Ramos (cell line): ENCODE data around the gene PDZD4.

Experiments used
- in situ Hi-C: fragments of 300-500 bp; cut with MboI; formaldehyde crosslinking; loops from one replicate; pipeline ENCODE4 v1.14.3; 2022; ENCODE audit warnings: low sequenced_read_pairs; ENCODE audit not compliant: unreplicated experiment

PDZD4 gene

GRCh38 chrX:153829799-153830639, at the start of gene PDZD4:
Gene PDZD4, minus strand, starts transcription at chrX:153830544. Its CDS starts 246 bp downstream, at chrX:153830298.
- in situ Hi-C loops: no loop called here

- in situ Hi-C loops: no loop called here
Observed at GRCh38 chrX:153879741-153880439, 49.5 kb upstream of the PDZD4 start.

- in situ Hi-C loops: no loop called here
Observed at GRCh38 chrX:153878969-153879653, 48.8 kb upstream of the PDZD4 start.

GRCh38 chrX:153878345-153878744, 48.0 kb upstream of the PDZD4 start:
- in situ Hi-C loops: no loop called here

GRCh38 chrX:153877571-153878261, 47.4 kb upstream of the PDZD4 start:
- in situ Hi-C loops: no loop called here

- in situ Hi-C loops: no loop called here
Observed at GRCh38 chrX:153876112-153876491, 45.8 kb upstream of the PDZD4 start.

GRCh38 chrX:153875391-153876111, 45.2 kb upstream of the PDZD4 start:
- in situ Hi-C loops: no loop called here

GRCh38 chrX:153874366-153875125, 44.2 kb upstream of the PDZD4 start:
- in situ Hi-C loops: no loop called here

- in situ Hi-C loops: no loop called here
Observed at GRCh38 chrX:153874085-153874365, 43.7 kb upstream of the PDZD4 start.

- in situ Hi-C loops: no loop called here
Observed at GRCh38 chrX:153873282-153874084, 43.1 kb upstream of the PDZD4 start.

- in situ Hi-C loops: no loop called here
Observed at GRCh38 chrX:153871946-153872878, 41.9 kb upstream of the PDZD4 start.

- in situ Hi-C loops: no loop called here
Observed at GRCh38 chrX:153871451-153871850, 41.1 kb upstream of the PDZD4 start.

- in situ Hi-C loops: no loop called here
Observed at GRCh38 chrX:153870791-153871360, 40.5 kb upstream of the PDZD4 start.

GRCh38 chrX:153870288-153870690, 39.9 kb upstream of the PDZD4 start:
- in situ Hi-C loops: no loop called here

- in situ Hi-C loops: no loop called here
Observed at GRCh38 chrX:153869473-153870287, 39.3 kb upstream of the PDZD4 start.
